ENCODE measurements around the gene HLA-DQB1.
A peak's percentile ranks its signal among the peaks of the same experiment; 100 is the strongest.

The HLA-DQB1 gene

DNA sequence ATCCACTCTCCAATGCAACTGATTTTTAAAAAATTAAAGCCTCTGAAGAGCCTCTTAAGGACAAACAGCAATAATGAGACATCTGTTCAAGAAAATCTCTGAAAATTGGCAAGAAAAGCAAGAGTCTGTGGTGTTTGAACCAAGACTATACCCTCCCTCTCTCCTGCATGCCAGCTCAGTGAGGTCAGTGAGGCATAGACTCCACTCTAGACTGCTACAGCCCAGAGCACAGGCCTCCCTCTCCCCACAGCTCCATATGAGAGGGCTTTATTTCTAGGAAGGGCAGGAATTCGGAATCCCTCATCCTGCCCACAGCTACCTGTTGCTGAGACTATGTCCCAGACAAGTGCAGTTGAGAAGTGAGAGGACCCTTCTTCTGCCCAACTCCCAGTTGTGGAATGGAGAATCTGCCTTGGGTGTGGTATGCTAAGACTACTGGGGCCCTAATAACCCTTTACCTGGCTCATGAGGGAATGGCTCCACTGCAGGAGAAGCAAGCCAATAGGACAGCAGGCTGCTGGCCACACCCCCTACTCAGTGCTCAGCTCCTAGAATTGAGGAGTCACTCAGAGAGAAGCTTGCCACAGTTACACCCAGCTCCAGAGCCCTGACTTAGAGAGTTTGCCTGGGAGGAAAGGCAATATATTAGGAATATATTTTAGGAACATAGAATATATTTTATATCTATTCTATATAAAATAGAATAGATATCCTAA lies 51.9 kb downstream of the HLA-DQB1 start:
- TF ChIP-seq, protein P1, sequence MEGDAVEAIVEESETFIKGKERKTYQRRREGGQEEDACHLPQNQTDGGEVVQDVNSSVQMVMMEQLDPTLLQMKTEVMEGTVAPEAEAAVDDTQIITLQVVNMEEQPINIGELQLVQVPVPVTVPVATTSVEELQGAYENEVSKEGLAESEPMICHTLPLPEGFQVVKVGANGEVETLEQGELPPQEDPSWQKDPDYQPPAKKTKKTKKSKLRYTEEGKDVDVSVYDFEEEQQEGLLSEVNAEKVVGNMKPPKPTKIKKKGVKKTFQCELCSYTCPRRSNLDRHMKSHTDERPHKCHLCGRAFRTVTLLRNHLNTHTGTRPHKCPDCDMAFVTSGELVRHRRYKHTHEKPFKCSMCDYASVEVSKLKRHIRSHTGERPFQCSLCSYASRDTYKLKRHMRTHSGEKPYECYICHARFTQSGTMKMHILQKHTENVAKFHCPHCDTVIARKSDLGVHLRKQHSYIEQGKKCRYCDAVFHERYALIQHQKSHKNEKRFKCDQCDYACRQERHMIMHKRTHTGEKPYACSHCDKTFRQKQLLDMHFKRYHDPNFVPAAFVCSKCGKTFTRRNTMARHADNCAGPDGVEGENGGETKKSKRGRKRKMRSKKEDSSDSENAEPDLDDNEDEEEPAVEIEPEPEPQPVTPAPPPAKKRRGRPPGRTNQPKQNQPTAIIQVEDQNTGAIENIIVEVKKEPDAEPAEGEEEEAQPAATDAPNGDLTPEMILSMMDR (conservative IDR thresholded peaks at IDR 0.05; ENCODE audit: control insufficient read depth, insufficient read depth, low read depth, low read length) = no peak
- H3K4me3 ChIP-seq (ENCODE audit: control insufficient read depth, low read depth, low read length) = no peak overlapping the region
- DNase-seq (ENCODE audit: low read depth) = no peak

DNA sequence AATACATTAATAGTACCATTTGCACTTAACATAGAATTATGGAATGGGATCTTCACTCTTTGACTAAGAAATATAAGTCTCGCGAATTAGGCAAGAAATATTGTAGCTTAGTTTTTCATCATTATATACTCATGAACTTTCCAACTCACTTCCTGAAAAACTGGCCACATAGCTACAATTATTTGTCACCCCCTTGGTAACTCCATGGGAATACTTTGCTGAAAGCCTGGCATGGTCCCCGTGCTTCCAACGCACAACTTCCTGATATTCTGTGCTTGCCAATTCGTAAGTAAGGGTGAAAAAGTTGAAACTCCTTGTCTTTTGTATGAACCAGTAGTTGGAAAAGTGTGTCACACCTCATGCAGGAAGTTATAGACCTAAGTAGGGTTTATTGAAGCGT lies 53.0 kb downstream of the HLA-DQB1 start:
- no peak overlapping the region for H3K4me3 ChIP-seq (ENCODE audit: control insufficient read depth, low read depth, low read length)
- no peak for DNase-seq (ENCODE audit: low read depth)
- TF ChIP-seq, protein P1 (conservative IDR thresholded peaks at IDR 0.05; ENCODE audit: control insufficient read depth, insufficient read depth, low read depth, low read length) = no peak

DNA sequence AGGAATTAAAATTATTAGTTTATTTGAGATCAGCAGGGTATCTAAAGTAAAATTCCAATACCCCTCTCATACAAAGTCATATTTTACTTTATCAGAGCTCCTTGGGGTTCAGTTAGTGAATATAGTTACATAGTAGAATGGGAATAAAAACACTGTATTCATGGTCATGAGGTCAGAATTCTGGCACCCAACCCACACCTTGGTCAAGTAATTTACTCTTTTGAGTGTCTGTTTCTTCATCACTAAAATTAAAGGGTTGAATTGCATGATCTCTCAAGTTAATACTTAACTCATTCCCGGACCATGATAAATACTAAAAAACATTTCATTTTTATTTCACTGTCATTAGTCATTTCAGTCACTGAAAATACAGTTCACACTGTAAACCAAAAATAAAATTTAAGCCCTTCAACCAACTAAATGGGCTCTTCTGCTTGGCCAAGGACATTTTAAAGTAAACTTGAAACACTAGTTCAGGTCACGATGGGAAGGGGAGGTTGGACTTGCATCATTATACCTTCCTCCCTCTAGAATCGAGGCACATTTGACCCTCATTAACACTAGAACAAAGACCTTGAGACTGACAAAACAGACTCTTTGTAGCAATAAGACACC lies 55.7 kb downstream of the HLA-DQB1 start:
- no peak overlapping the region for H3K4me3 ChIP-seq (ENCODE audit: control insufficient read depth, low read depth, low read length)
- no peak for DNase-seq (ENCODE audit: low read depth)
- TF ChIP-seq, protein P1 (conservative IDR thresholded peaks at IDR 0.05; ENCODE audit: control insufficient read depth, insufficient read depth, low read depth, low read length) = no peak

DNA sequence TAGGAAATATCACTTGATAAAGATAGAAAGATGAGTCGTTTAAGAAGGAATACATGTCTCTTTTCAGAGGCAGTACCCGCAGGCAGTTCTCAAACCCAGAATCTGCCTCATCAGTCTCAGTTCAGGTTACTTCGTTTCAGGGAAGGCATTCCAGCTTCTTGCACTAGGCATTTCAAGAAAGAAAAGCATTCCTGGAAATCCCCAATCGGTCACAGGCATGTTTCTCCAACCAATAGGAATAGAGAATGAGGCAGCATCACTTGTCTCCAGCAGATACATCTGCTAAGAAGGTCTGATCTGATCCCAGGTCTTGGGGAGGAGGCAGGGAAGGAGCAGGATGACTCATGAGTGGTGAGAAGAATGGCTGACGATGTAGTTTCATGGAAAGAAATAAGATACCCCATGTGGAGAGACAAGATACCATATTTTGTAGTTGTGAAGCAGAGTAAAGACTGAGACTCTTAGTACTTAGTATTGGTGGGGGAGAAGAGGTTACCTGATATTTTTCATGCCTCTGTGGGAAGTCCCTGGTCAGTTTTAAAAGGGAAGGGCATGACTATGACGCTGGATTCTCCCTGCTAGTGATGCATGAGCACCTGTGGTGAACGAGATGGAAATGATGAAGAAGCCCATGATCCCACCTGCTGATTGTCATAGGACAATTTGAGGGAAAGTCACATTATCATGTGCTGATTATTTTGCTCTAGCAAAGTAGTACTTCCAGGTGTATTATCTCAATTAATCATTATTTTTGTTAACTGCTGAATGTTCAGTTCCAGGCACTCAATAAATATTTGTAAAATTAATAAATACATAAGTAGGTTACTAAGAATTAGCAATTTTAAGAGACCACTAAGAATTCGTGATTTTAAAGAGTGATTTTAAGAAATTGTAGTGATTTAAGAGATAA lies 56.5 kb downstream of the HLA-DQB1 start:
- peak; percentile 89 for DNase-seq (ENCODE audit: low read depth)
- no peak overlapping the region for H3K4me3 ChIP-seq (ENCODE audit: control insufficient read depth, low read depth, low read length)
- TF ChIP-seq, protein P1 (conservative IDR thresholded peaks at IDR 0.05; ENCODE audit: control insufficient read depth, insufficient read depth, low read depth, low read length) = no peak

All from fibroblast of mammary gland (primary cell).